Gastrocnemius medialis (tissue), 4 donors: ENCODE data around the gene DUSP1.

Experiments used
- POLR2A ChIP-seq, 2 donors: fragments of 450-650 bp; IDR thresholded peaks; one replicate each; pipeline ENCODE4 v1.6.1; 2017; ENCODE audit warnings: antibody characterized with exemption in 2 of 2, mild to moderate bottlenecking in 2 of 2, moderate library complexity in 2 of 2
- TF ChIP-seq, protein P1 (sequence below), 5 experiments: fragments of 450-650 bp in 3 of 5; fragments of 200-600 bp in 2 of 5; sonication (generic) in 2 of 5; IDR thresholded peaks in 4 of 5; conservative IDR thresholded peaks in 1 of 5; 1 replicate in 4 of 5; 2 replicates in 1 of 5; pipeline ENCODE4 v1.5.1; 2016 to 2019; ENCODE audit warnings: antibody characterized with exemption in 5 of 5, mild to moderate bottlenecking in 3 of 5, moderate library complexity in 3 of 5

DNA sequence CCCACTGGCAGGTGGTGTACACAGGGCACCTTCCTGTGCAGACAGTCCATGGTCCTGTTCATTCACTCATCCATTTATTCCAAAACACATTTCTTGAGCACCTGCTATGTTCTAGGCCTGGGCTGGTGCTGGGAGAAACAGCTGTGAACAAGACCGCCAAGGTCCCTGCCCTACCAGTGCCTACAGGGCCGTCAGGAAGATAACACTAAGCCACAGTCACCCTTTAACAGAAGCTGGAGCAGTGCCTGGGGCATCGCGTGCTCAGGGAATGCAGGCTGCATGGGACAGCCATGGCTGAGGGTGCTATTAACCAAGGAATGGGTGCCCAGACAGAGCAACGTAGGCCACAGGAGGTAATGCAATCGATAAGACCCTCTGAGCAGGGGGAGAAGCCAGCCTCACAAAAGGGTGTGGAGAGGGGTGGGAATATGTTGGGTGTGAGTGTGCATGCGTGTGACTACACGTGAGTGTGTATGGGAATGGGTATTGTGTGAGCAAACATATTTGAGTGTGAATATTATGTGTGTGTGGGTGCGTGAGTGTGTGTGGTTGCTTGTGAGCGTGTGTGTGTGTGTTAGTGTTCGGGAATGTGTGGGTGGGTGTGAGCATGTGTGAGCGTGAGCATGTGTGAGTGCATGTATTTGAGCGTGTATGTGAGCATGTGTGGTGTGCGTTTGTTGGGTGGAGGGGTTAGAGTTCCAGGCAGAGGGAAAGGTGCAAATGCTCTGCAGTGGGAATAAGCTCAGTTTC, 19.1 kb downstream of the DUSP1 start:
- TF ChIP-seq, protein P1, sequence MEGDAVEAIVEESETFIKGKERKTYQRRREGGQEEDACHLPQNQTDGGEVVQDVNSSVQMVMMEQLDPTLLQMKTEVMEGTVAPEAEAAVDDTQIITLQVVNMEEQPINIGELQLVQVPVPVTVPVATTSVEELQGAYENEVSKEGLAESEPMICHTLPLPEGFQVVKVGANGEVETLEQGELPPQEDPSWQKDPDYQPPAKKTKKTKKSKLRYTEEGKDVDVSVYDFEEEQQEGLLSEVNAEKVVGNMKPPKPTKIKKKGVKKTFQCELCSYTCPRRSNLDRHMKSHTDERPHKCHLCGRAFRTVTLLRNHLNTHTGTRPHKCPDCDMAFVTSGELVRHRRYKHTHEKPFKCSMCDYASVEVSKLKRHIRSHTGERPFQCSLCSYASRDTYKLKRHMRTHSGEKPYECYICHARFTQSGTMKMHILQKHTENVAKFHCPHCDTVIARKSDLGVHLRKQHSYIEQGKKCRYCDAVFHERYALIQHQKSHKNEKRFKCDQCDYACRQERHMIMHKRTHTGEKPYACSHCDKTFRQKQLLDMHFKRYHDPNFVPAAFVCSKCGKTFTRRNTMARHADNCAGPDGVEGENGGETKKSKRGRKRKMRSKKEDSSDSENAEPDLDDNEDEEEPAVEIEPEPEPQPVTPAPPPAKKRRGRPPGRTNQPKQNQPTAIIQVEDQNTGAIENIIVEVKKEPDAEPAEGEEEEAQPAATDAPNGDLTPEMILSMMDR (IDR thresholded peaks at IDR 0.05 in 4 of 5, conservative IDR thresholded peaks at IDR 0.05 in 1 of 5), result no peak
- no peak for TF ChIP-seq POLR2A (IDR thresholded peaks at IDR 0.05)
